HG03139 (cell line): ENCODE results near the gene HBS1L.

Source experiments
- ATAC-seq: cut with Tn5 transposase; IDR thresholded peaks from one replicate; pipeline ENCODE4 v1.9.1; 2021; ENCODE audit not compliant: unreplicated experiment

HBS1L gene

GRCh38 chr6:134920422-134920821 is 134.2 kb downstream of the HBS1L start:
- ATAC-seq = no peak

- ATAC-seq = no peak
Observed at GRCh38 chr6:134918418-134918961, 136.1 kb downstream of the HBS1L start.

- no peak for ATAC-seq
Observed at GRCh38 chr6:134911547-134911946, 143.1 kb downstream of the HBS1L start.

- ATAC-seq = no peak
Observed at GRCh38 chr6:134910593-134910935, 144.1 kb downstream of the HBS1L start.
